IMR-90 (cell line): ENCODE data around the gene GMPPB.

Experiments
- CEBPB ChIP-seq: IDR thresholded peaks from 2 replicates; pipeline ENCODE4 v1.6.1; 2012; ENCODE audit warnings: low read depth, low read length, improper control_type of control experiment
- POLR2A ChIP-seq: IDR thresholded peaks from 2 replicates; pipeline ENCODE4 v1.6.1; 2012; ENCODE audit warnings: mild to moderate bottlenecking, low read depth, low read length
- RCOR1 ChIP-seq: IDR thresholded peaks from 2 replicates; pipeline ENCODE4 v1.6.1; 2012; ENCODE audit warnings: mild to moderate bottlenecking, low read length, improper control_type of control experiment; ENCODE audit not compliant: insufficient replicate concordance
- SMC3 ChIP-seq: fragments of 150-350 bp; IDR thresholded peaks from 2 replicates; pipeline ENCODE4 v1.6.1; 2016; ENCODE audit warnings: low read depth, mild to moderate bottlenecking, antibody characterized with exemption, low read length, moderate library complexity
- TF ChIP-seq, protein P1 (sequence below): conservative IDR thresholded peaks from 2 replicates; pipeline ENCODE4 v1.5.1; 2012; ENCODE audit warnings: mild to moderate bottlenecking, low read depth, low read length, improper control_type of control experiment
- TF ChIP-seq, protein P2 (sequence below): fragments of 150-350 bp; IDR thresholded peaks from 2 replicates; pipeline ENCODE4 v1.6.1; 2016; ENCODE audit warnings: low read depth, mild to moderate bottlenecking, low read length, moderate library complexity, borderline replicate concordance

DNA sequence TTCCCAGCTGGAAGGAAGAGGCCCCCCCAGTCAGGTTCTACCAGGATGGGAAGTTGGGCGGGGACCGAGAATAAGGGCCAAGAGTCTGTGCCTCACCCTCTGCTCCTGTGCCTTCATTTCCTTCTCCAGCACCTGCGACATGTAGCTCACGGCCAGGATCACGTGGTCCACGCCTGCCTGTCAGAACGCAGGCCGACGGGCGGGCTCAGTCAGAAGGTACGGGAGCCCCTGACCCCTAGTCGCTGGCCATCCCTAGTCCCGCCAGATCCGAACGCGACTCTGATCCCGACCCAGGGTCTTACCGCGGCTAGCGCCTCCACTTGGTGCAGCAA, 489 bp downstream of the GMPPB start:
- TF ChIP-seq POLR2A: no peak; the same call in 1 of the 2 replicates
- TF ChIP-seq, protein P1, sequence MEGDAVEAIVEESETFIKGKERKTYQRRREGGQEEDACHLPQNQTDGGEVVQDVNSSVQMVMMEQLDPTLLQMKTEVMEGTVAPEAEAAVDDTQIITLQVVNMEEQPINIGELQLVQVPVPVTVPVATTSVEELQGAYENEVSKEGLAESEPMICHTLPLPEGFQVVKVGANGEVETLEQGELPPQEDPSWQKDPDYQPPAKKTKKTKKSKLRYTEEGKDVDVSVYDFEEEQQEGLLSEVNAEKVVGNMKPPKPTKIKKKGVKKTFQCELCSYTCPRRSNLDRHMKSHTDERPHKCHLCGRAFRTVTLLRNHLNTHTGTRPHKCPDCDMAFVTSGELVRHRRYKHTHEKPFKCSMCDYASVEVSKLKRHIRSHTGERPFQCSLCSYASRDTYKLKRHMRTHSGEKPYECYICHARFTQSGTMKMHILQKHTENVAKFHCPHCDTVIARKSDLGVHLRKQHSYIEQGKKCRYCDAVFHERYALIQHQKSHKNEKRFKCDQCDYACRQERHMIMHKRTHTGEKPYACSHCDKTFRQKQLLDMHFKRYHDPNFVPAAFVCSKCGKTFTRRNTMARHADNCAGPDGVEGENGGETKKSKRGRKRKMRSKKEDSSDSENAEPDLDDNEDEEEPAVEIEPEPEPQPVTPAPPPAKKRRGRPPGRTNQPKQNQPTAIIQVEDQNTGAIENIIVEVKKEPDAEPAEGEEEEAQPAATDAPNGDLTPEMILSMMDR: no peak
- no peak for TF ChIP-seq SMC3
- TF ChIP-seq RCOR1: no peak
- no peak for TF ChIP-seq CEBPB
- TF ChIP-seq, protein P2, sequence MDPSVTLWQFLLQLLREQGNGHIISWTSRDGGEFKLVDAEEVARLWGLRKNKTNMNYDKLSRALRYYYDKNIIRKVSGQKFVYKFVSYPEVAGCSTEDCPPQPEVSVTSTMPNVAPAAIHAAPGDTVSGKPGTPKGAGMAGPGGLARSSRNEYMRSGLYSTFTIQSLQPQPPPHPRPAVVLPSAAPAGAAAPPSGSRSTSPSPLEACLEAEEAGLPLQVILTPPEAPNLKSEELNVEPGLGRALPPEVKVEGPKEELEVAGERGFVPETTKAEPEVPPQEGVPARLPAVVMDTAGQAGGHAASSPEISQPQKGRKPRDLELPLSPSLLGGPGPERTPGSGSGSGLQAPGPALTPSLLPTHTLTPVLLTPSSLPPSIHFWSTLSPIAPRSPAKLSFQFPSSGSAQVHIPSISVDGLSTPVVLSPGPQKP: no peak
